HEK293 (cell line): Measurements from ENCODE around the gene BEND7.

Experiments used
- CTCF ChIP-seq: fragments of 450-650 bp; formaldehyde crosslinking; IDR thresholded peaks from 2 replicates; pipeline ENCODE4 v1.5.1; 2016; ENCODE audit warnings: missing biosample characterization, missing genetic modification characterization
- GLI4 ChIP-seq: fragments of 450-650 bp; formaldehyde crosslinking; IDR thresholded peaks from 2 replicates; pipeline ENCODE4 v1.5.1; 2016; ENCODE audit warnings: missing biosample characterization, missing genetic modification characterization
- HOXA7 ChIP-seq: sonication (generic); formaldehyde crosslinking; IDR thresholded peaks from 2 replicates; pipeline ENCODE4 v1.8.1; 2022; ENCODE audit warnings: missing genetic modification reagents, borderline replicate concordance
- PRDM4 ChIP-seq: fragments of 450-650 bp; formaldehyde crosslinking; IDR thresholded peaks from 2 replicates; pipeline ENCODE4 v1.5.1; 2017; ENCODE audit warnings: missing biosample characterization, missing genetic modification characterization
- ZIC2 ChIP-seq: fragments of 450-650 bp; formaldehyde crosslinking; IDR thresholded peaks from 2 replicates; pipeline ENCODE4 v1.5.1; 2016; ENCODE audit warnings: missing biosample characterization, missing genetic modification characterization
- ZNF561 ChIP-seq: fragments of 450-650 bp; IDR thresholded peaks from 2 replicates; pipeline ENCODE4 v1.5.1; 2018; ENCODE audit warnings: missing biosample characterization, missing genetic modification characterization, borderline replicate concordance
- ZNF580 ChIP-seq: fragments of 450-650 bp; formaldehyde crosslinking; IDR thresholded peaks from 2 replicates; pipeline ENCODE4 v1.5.1; 2016; ENCODE audit warnings: missing biosample characterization, missing genetic modification characterization
- ZNF585B ChIP-seq: fragments of 450-650 bp; formaldehyde crosslinking; IDR thresholded peaks from 2 replicates; pipeline ENCODE4 v1.5.1; 2016; ENCODE audit warnings: missing biosample characterization, missing genetic modification characterization
- ZNF624 ChIP-seq: fragments of 450-650 bp; formaldehyde crosslinking; IDR thresholded peaks from 2 replicates; pipeline ENCODE4 v1.5.1; 2017; ENCODE audit warnings: missing biosample characterization, missing genetic modification characterization
- ZNF658 ChIP-seq: fragments of 450-650 bp; formaldehyde crosslinking; IDR thresholded peaks from 2 replicates; pipeline ENCODE4; 2016; ENCODE audit warnings: missing biosample characterization, missing genetic modification characterization
- ZNF670 ChIP-seq: fragments of 450-650 bp; formaldehyde crosslinking; IDR thresholded peaks from 2 replicates; pipeline ENCODE4 v1.5.1; 2016; ENCODE audit warnings: missing biosample characterization, missing genetic modification characterization, low read depth

GRCh38 chr10:13417459-13418126 lies 111.2 kb downstream of the BEND7 start:
- TF ChIP-seq PRDM4 (tag by site-specific recombination) = no peak
- TF ChIP-seq ZNF624 (tag by site-specific recombination) = no peak
- TF ChIP-seq ZNF585B (tag by site-specific recombination) = no peak
- TF ChIP-seq ZNF561 (tag by site-specific recombination) = no peak
- no peak for TF ChIP-seq ZIC2
- no peak for TF ChIP-seq ZNF658 (tag by site-specific recombination)
- TF ChIP-seq CTCF (tag by site-specific recombination) = no peak
- TF ChIP-seq HOXA7 (CRISPR knock-in tag) = no peak
- TF ChIP-seq ZNF670 (tag by site-specific recombination) = no peak
- TF ChIP-seq GLI4 (tag by site-specific recombination) = no peak
- no peak for TF ChIP-seq ZNF580 (tag by site-specific recombination)
